GM10266 (cell line): ENCODE measurements around the gene ASCC3.

Experiments
- DNase-seq: peaks from one replicate; pipeline ENCODE4 v3.0.0; 2012; ENCODE audit errors: extremely low spot score
- CTCF ChIP-seq: IDR thresholded peaks from 2 replicates; pipeline ENCODE4 v1.5.1; 2012; ENCODE audit warnings: mild to moderate bottlenecking, low read depth; ENCODE audit not compliant: control insufficient read depth, insufficient read depth; ENCODE audit errors: missing control alignments

Gene ASCC3

GRCh38 chr6:100472674-100473073 is 408.5 kb downstream of the ASCC3 start:
- no peak for DNase-seq
- TF ChIP-seq CTCF = no peak

GRCh38 chr6:100470422-100471120 is 410.6 kb downstream of the ASCC3 start:
- TF ChIP-seq CTCF = no peak
- DNase-seq = no peak

- no peak for TF ChIP-seq CTCF
Measured at GRCh38 chr6:100469101-100469859, 411.8 kb downstream of the ASCC3 start.

GRCh38 chr6:100468016-100468622 is 413.0 kb downstream of the ASCC3 start:
- no peak for TF ChIP-seq CTCF
- no peak for DNase-seq

More at GRCh38 chr6:100469101-100469859, 411.8 kb downstream of the ASCC3 start:
- no peak for DNase-seq

DNA sequence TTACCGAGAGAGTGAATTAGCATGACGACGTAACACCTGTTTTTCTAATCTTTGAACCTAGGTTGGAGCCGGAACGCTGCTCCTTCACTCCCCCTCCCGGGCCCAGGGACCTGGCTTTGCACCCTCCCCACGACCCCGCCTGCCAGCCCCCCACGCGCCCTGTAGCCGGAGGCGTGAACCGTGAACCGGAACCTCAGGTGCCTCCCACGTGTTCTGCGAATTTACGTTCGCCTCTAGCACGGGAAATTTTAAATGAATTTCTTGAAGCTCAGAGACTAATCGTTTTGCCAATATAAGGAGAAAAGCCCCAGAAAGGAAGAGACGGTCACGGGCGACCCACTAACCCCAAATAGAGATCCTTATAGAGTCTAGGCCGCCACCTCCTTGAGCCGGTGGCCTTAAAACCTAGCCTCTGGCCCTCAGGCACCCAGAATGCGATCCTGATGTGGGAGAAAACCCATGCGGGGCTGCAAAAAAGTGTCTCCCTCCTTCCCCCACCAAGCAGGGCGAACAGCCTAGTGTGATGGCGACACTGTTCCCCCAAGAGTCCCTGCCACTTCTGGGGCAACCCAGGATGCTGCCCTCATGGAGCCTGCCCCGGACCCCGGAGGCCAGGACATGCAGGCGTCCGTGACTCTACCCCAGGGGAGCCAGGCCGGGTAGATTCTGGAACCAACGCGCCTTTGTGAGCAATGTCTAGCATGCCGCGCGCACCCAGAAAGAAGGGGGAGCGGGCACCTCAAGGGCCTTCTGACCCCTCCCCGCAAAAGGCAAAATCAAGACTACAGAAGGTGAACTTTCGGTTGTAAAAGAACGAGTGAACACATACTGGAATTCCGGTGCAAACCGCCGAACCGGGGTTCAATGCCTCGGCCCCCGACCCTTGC is 413.8 kb downstream of the ASCC3 start:
- no peak for TF ChIP-seq CTCF
- no peak for DNase-seq

GRCh38 chr6:100466410-100467128 is 414.6 kb downstream of the ASCC3 start:
- no peak for TF ChIP-seq CTCF
- no peak for DNase-seq
